GM19452 (cell line): ENCODE results near the gene KDELR3.

Experiments
- ATAC-seq: cut with Tn5 transposase; IDR thresholded peaks from one replicate; pipeline ENCODE4 v1.9.1; 2021; ENCODE audit not compliant: unreplicated experiment

The KDELR3 gene

GRCh38 chr22:38467904-38468442, at the start of gene KDELR3:
TSS of gene KDELR3 (plus strand) at chr22:38468096. CDS start at chr22:38468234, 138 bp downstream.
- ATAC-seq, result no peak

GRCh38 chr22:38418589-38418988, 49.3 kb upstream of the KDELR3 start:
- ATAC-seq, result no peak

DNA sequence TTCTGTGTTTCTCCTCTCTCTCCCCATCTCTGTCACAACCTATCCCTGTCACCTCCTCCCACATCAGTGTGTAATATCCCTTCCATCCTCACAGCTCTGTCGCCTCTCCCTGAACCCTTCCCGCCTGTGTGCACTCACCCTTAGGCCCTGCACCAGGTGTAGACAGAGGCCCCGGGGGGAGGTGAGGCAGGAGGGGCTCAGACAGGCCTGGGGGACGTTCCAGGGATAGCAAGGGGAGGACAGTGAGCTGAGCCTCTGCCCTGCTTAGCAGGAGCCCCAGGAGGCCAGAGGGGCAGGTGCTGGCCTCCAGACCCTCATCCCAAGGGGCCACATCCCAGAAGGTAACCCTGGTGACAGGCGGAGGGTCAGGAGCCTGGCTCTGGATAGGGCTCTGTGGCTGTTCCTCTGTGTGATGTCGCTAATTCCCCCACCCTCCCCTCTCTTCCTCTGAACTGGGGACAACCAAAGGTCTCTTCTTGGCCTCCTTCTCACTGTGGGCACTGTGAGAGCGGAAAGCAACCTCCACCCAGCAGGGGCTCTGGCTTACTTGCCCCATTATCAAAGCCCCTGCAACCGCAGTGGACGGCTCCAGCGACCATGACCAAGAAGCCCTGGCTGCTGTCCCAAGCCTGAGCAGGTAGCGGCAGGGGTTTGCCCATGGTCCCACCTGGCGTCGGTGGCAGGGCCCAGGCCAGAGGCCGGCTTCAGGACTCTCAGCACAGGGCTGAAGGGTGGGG, 48.6 kb upstream of the KDELR3 start:
- no peak for ATAC-seq

DNA sequence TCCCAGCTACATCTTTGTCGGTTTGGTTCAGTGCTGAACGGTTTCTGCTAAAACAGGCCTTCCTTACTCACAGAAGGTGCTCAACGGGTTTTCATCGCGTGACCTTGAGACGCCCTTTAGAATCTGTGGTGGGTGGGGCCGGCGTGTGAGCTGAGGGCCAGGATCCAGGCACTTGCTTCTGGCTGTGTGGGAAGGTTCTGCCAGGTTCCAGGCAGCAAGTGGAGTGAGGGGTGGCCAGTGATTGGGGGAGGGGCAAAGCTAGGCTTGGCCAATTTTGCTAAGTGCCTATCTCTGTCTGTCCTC, 48.1 kb upstream of the KDELR3 start:
- ATAC-seq, result no peak

DNA sequence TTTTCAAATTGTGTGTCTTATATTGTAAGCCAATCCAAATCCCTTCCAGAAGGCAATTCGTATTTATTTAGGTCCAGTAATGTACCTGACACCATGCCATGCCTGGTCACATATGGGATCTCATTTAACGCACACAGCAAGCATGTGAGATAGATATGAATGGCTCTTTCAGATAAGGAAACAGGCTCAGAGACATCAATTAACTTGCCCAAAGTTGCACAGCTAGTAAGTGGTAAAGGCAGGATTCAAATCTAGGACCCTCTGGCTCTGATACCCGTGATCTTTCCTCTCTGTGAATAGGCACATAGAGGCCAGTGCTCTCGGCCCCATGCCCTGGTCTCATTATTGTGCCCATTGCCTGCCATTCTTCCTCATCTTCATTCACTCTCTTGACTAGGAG, 47.2 kb upstream of the KDELR3 start:
- ATAC-seq, result no peak

GRCh38 chr22:38422611-38423511, 45.0 kb upstream of the KDELR3 start:
- no peak for ATAC-seq

DNA sequence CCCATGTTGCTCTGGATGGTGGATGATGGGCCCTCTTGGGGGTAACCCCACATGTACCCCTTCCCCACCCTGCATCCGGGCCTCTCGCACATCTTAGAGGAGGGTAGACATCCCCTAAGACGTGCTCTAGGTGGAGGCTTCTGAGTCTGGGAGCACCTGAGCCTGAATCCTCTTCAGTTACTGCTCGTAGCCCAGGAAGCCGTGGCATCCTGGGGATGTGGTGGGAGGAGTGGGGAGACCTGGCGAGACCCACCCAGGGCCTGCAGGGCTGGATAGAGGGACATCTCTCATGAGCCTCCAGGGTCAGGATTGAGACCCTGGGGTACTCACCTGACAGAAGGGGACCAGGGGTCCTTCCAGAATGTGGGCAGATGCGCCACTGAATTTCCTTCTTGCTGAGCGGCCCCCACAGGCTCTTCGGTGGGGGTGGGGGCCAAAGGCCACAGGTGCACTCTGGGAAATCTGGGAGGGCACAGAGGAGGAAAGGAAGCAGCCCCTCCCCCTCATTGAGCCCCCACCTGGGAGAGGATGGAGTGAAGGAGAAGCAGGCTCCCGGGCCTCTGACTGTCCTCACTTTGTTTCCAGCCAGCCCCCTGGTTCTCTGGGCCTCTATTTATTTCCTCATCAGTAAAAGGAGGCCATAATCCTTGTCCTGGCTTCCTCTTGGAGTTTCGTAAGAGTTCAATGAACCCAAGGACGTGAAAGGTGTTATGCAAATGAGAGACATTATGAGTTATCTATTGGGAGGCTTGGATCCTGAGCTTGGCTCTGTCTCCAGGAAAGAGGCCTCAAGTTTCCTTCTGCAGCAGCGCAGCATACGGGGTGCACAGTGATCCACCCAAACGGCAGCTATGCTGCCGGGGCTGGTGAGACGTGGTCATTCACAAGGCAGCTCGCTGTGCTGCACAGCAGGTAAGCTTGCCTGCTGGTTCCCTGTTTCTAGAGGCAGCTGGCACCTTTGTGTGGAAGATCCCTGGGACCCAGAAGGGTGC, 44.1 kb upstream of the KDELR3 start:
- ATAC-seq, result no peak

DNA sequence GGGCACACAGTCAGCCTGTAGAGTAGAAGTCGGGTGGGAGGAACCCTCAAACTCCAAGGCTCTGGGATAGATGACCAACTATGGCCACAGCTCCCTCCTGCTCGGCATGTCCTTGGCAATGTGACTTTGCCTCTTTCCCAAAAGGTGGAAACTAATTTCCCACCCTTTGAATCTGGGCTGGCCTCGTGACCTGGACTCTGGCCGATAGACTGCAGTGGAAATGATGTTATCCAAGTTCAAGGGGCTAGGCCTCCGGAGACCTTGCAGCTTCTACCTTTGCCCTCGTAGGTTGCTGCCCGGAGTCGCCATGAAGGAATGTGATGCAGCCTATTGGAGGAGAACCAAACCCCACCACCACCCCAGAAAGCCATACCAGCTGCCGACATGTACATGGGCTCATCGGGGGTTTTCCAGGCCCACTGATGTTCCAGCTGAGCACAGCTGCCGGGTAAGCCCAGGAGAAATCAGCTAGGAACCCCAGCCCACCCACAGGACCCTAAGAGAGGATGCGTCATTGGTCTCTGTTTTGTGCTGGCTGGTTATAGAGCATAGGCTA, 43.3 kb upstream of the KDELR3 start:
- ATAC-seq, result no peak

- no peak for ATAC-seq
Observed at GRCh38 chr22:38426628-38427027, 41.3 kb upstream of the KDELR3 start.

GRCh38 chr22:38427465-38427864, 40.4 kb upstream of the KDELR3 start:
- no peak for ATAC-seq

- no peak for ATAC-seq
Observed at GRCh38 chr22:38427940-38428339, 40.0 kb upstream of the KDELR3 start.

GRCh38 chr22:38428714-38429113, 39.2 kb upstream of the KDELR3 start:
- ATAC-seq, result no peak

DNA sequence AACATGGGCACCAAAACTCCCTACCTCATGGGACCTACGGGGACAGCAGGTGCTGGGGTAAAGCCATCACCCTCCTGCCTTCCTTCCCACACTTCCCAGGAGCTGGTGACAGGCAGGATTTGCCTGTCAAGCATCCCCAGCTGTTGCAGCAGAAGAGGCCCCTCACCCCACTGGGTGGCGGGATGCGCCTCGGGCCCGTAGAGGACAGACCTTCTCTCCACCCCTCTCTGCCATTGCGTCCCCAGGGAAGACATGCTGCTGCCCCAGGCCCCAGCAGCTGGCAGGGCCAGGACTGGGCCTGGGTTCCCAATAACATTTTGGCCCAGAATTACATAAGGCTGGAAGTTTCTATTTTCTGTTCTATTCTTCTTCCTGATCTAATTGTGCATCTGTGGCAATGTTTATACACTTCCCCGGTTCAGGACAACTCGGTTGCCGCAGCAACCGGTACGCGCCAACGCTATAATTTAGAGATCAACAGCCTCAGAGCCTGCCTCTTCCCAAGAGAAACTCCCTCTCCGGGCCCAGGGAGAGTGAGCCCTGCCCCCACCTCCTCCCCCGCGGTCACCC, 38.3 kb upstream of the KDELR3 start:
- ATAC-seq, result no peak

GRCh38 chr22:38431266-38432010, 36.5 kb upstream of the KDELR3 start:
- no peak for ATAC-seq

DNA sequence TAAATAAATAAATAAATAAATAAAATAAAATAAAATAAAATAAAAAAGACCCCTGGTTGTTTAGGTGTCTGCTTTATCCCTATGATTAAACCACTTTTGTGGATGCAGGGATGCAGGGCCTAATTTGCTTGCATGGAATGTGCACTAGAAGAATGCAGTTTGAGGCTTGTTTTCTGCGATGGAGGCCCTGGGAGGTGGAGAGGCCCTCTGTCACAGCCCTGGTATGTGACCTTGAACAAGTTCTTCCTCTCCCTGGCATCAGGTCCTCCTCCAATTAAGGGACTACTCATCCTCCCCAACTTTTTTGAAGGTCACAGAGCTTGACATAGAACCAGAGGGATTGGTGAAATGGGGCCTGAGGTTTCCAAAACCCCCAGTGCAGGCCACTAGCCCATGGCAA, 35.6 kb upstream of the KDELR3 start:
- no peak for ATAC-seq

DNA sequence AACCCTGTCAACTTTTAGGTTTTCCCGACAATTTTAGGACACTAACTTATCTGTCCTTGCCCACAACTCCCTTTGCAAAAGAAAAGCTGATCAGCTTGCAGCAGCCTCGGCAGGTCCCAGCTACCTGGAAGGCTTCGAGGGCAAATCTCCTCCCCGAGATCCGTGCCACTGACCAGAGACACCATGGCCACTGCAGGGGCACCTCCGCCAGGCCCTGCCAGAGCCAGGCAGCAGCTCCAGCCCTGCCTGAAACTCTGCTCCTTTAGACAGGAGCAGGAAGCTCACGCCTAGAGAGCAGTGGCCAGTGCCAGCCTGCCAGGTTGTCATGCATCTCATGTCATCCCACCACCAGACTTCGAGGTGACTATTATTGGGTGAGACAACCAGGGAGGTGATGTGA, 34.0 kb upstream of the KDELR3 start:
- ATAC-seq, result no peak

DNA sequence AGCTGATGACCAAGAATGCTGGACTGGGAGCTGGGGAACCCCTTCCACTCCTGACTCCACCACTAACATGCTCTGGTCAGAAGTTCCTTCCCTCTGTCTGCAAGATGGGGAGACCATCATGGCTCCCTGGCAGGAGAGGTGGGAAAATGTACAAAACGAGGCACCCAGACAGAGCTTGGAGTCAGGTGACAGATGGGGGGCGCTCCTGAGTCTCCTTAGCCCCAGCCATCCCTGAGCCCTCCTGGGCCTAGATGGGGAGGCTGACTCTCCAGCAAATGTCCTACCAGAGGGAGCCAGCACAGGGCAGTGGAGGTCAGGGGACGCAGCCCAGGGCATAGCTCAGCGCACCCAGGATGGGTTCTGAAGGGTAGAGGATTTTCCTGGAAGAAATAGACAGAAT, 32.9 kb upstream of the KDELR3 start:
- no peak for ATAC-seq

- no peak for ATAC-seq
Observed at GRCh38 chr22:38435965-38436364, 31.9 kb upstream of the KDELR3 start.

- no peak for ATAC-seq
Observed at GRCh38 chr22:38436629-38437395, 31.1 kb upstream of the KDELR3 start.
